Stimulated activated CD8-positive, alpha-beta memory T cell treated with anti-CD3 and anti-CD28 coated beads, Interleukin-12 subunit alpha, Interleukin-12 subunit beta, amount 100 ng/mL, for 24 hours (primary cell): ENCODE results near the gene GABARAPL1.
"Not testable (repeated sequence)": the region's sequence is repeated elsewhere in the genome, so short reads cannot be mapped to it uniquely, and the experiment has no call there.

Source experiments
- DNase-seq: peaks from one replicate; pipeline ENCODE4 v3.0.0-alpha.2; 2020; ENCODE audit errors: extremely low read depth

Gene GABARAPL1

DNA sequence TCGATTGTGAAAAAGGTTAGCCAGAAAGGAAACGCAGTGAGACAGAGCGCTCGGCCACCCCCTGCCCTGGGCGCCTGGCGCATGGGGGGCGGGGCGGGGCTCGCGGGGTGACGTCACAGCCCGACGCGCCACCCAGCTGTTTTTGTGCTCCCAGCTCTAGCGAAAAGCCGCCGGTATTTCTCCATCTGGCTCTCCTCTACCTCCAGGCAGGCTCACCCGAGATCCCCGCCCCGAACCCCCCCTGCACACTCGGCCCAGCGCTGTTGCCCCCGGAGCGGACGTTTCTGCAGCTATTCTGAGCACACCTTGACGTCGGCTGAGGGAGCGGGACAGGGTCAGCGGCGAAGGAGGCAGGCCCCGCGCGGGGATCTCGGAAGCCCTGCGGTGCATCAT is at the start of gene GABARAPL1:
Gene GABARAPL1 (plus strand): TSS at position 139 of the 393 bp plus-strand sequence. CDS start 253 bp downstream, at position 392.
- DNase-seq = peak; percentile 54

GRCh38 chr12:10163084-10163483 is 49.6 kb upstream of the GABARAPL1 start:
- no peak for DNase-seq

- DNase-seq = no peak
Observed at GRCh38 chr12:10165421-10165820, 47.3 kb upstream of the GABARAPL1 start.

- DNase-seq = no peak
Observed at GRCh38 chr12:10167599-10167998, 45.1 kb upstream of the GABARAPL1 start.

DNA sequence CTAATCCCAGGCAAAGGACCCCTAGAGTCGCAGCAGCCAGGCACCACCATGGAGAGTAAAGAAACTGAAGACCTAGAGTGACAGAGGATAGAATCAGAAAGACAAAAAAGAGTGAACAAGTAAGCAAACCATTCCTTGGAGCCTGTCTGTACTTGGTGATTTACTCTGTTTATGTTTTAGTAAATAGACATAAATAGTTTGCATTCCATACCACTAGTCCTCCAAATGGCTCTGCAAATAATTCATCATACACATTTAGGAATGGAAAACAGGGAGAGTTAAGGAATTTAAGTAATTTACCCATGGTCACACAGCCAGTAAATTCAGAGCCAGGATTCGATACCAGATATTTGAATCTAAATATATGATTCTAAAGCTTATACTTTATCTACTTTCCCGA is 43.6 kb upstream of the GABARAPL1 start:
- no peak for DNase-seq

- DNase-seq = no peak
Observed at GRCh38 chr12:10170216-10170615, 42.5 kb upstream of the GABARAPL1 start.

DNA sequence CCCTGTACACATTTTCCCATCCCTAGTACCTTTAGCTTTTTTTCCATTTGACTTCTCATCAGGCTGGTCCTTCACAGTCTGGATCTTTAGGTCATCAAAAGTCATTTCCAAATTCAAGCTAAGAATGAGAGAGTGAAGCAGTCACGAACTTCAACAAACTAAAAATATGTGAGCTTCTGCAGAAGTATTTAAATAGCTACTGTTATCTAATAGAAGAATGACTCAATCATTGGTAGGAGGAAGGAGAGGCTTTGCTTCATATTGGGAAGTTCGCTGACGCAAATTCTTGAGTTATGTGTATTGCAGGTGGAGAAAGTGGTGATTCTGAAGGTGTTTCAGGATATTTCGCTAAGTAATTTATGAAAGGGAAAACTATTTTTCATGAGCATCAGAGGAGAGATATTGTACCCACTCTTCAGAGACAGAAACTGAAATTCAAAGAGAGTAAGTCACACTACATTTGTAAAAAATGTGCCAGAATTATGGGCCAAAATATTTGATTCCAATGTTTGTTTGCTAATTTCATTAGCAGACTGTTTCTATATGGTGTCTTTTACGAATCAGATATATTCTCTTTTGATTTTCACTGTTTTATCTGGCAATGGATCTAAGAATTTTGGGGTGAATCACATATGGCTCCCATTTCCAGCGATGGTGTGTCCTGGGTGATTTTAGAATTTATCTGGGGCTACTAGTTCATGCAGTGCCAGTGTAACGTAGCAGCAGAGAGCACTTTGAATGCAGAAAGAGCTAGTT is 40.5 kb upstream of the GABARAPL1 start, which contains the start of gene OLR1:
Gene OLR1 (minus strand): TSS at position 160 of the 756 bp plus-strand sequence. CDS start 55 bp downstream, at position 105.
- no peak for DNase-seq

DNA sequence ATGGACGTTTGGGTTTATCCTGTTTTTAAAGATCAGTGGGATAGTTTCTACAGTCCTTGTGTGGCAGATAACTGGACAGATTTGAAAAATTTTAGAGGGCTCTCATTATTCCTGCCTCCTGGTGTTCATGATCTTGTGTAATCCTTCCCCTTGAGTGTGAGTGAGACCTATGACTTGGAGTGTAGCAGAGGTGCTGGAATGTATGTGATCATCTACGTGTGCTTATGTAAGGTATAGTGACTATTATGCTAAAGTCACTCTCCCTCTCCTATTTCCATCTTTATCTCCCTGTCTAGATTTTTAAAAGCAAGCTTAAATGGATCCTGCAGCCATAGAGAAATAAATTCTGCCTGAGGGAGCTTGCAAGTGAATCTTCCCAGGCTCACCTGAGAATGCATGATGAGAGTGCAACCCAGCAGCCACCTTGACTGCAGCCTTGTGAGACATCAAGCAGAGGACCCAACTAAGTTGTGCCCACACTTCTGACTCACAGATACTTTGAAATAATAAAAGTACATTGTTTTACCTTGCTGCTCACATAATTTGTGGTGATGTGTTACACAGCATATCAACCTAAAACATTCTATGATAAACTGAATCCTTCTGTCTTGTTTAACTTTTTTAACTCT is 37.6 kb upstream of the GABARAPL1 start:
- DNase-seq = no peak

DNA sequence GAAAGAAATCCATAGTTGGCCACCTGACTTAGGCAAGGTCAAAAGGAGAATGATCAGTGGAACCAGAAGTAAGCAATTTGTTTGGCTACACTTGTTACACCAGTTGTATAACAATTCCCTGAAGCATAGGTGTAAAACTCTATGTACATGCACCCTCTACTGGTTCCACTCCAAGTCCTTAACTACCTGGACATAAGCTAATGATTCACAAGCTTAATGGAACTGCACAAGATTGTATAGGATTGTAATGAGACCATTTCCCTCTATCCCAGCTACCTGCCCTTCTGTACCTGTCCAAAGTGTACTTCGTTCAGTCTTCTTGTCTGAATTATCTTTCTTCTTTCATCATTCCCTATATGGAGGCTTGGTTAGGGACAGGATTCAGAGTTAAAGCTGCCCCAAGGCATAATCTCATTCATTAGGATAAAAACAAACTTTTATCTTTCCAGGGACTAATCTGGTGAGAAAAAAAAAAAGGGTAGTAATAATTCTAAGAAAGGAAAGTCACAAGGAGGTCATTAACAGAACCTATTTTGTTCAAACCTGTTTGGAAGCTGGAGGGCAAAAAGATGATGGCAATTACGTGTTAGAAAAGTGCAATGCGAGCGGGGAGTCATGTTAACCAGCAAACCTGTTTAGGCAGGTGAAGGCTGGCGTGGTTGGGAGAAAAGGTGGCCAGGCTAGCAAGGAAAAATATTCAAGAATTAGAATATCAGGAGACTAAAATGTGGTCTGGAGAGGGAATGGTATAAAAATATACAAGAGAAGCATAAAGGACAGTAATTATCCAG is 36.6 kb upstream of the GABARAPL1 start:
- no peak for DNase-seq

GRCh38 chr12:10178821-10179220 is 33.9 kb upstream of the GABARAPL1 start, which contains the start of gene TMEM52B:
Gene TMEM52B (plus strand): TSS chr12:10179032. CDS start chr12:10179575, 543 bp downstream.
- no peak for DNase-seq

DNA sequence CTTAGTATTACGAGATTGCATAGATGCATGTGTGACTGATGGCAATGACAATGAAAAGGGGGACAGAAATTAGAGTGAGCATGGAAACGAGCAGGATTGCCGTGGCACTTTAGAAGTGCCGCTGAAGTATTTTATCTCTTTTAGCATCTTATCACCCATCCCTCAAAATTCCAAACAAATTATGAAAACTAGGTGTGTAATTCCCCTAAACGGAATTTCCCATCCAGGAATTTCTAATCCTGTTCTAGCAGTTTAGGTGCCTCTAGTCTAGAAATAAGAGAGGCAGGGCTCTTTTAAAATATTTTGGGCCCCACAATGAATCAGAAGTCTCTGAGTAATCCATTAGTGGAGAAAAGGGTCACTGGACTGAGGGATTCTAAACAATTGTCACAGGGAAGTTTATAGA is 32.9 kb upstream of the GABARAPL1 start:
- no peak for DNase-seq

- no peak for DNase-seq
Observed at GRCh38 chr12:10182354-10183049, 30.2 kb upstream of the GABARAPL1 start.

DNA sequence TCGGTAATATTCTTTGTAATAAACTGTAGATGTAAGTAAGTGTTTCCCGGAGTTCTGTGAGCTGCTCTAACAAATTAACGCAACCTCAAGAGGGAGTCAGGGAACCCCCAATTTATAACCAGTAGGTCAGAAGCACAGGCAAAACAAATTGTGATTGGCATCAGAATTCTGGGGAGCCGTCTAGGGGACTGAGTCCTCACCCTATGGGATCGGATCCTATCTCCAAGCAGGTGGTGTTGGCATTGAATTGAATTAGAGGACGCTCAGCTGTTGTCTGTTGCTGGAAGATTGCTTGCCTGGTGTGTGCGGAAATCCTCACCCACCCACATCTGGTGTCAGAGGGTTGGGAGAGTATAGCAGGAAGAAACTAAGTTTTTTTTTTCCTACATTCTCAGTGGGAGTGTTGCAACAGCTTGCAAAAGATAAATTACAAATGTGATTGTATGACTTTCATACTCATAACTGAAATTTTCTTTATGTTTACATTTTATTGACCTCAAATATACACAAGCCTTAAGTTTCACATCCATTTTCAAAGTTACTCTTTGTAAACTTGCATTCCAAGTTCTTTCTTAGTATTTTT is 28.3 kb upstream of the GABARAPL1 start:
- DNase-seq = no peak

DNA sequence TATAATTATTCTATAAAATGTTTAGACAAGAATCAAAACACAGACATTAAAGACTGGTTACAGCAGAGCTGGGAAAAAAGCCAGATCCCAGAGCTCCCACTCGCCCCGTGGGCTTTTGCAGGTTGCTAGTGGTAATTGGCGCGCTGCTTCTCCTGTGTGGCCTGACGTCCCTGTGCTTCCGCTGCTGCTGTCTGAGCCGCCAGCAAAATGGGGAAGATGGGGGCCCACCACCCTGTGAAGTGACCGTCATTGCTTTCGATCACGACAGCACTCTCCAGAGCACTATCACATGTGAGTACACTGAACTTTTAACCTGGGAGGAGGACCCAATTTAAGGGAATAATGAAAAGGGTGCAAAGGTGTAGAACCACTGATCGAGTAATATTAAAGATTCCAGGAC is 26.4 kb upstream of the GABARAPL1 start:
- no peak for DNase-seq

DNA sequence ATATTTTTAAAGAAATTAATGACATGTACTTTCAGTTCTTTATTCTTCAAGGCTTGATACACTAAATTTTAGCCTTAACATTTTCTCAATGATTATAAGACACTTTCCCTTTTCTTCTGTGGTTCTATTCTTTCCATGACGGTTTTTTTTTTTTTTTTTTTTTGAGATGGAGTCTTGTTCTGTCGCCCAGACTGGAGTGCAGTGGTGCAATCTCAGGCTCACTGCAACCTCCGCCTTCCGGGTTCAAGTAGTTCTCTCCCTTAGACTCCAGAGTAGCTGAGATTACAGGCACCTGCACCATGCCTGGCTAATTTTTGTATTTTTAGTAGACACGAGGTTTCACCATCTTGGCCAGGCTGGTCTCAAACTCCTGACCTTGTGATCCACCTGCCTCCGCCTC is 25.7 kb upstream of the GABARAPL1 start:
- not testable (repeated sequence) for DNase-seq

GRCh38 chr12:10189653-10190052 is 23.0 kb upstream of the GABARAPL1 start:
- DNase-seq = no peak

DNA sequence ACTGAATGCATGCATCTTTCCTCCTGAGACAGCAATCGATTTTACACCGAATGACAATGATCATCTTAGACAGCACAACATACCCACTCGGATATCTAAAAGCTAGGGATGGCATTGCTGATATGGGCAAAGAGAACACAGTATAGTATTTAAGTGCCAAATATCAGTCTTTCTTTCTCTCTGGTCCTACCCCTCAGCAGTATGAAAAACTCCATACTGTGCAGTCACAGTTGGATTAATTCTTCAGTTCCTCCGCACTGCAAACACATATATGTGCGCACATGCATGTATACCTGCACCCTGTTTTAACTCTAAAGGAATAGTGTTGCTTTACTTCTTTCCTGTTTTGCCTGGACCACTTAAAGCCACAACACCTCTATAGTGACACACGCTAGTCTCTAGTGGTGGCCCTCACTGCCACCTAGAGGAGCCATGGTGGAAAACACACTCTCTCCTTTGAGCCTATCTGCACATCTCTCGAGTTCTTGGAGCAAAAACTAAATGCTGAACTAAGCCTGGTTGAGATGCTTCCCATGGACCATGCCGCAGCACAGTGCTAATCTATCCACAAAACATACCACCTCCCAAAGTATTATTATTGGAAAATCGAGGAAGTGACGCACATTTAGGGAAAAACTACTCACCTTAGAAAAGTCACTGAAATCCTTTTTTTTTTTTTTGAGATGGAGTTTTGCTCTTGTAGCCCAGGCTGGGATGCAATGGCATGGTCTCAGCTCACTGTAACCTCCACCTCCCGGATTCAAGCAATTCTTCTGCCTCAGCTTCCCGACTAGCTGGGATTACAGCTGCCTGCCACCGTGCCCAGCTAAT is 21.9 kb upstream of the GABARAPL1 start:
- DNase-seq = no peak

DNA sequence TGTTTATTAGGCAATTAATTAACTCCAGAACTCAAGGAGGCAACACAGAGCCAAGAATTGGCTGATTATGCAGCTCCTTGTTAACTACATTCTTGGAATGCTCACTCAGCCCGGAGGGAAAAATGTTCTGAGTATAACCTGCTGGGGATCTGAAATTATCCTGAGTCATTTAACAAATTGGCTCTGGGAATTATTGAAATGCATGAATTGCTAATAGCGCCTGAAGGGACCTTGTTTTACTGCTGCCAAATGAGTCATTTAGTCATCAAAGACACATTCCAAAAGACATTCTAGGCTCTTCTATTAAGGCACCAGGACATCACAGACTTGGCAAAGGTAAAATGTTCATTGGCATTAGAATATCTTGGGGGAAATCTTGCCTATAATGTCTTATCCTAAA is 20.8 kb upstream of the GABARAPL1 start:
- no peak for DNase-seq

GRCh38 chr12:10194160-10194670 is 18.5 kb upstream of the GABARAPL1 start:
- DNase-seq = no peak

- no peak for DNase-seq
Observed at GRCh38 chr12:10196210-10196609, 16.5 kb upstream of the GABARAPL1 start.
